HG02870 (cell line): ENCODE data around the gene TPM1.

Experiments
- ATAC-seq: cut with Tn5 transposase; IDR thresholded peaks from one replicate; pipeline ENCODE4 v1.9.1; 2021; ENCODE audit warnings: mild to moderate bottlenecking, moderate library complexity; ENCODE audit not compliant: unreplicated experiment

The TPM1 gene

DNA sequence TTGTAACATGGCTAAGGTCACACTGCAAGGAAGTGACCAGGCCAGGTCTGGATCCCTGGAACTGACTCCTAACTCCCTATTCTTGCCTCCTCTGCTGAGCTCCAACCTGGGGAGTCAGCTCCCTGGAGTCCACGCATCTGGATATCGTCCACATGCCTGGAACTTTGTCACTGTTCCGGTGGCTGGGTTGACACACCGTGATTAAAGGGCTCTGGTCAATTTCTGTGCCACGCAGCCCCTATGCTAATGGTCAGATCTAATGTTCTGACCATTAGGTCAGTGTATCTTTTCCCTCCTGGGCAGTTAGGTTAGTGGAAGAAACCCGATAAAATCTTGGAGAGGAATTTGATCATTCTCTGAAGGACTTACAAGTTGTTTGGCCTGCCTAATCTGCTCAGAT, 1.6 kb upstream of the TPM1 start:
- no peak for ATAC-seq

DNA sequence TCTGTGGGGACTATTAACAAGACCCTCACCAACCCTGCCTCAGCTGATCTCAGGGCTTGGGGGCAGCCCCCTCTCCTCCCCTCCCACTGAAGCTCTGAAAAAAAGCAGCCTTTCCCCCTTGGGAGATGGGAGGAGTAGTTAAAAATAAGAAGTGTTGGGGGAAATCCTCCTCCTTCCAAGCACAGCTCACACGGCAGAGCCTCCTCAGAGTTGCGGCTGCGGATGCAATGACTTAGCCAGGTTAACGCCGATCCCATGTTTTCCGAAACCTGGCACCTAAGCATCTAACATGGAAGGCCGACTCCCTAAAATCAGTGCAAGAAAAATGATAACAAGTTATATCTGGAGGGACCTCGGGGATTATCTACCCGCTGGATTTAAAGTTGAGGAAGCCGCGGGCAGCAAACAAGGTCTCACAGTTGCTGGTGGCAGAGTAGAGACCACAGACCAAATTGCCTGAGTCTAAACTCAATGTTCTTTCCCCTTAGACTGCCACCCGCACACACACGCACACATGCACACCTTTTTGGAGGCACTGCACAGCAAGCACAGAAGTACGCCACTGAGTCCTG, 1.1 kb upstream of the TPM1 start:
- ATAC-seq = no peak

DNA sequence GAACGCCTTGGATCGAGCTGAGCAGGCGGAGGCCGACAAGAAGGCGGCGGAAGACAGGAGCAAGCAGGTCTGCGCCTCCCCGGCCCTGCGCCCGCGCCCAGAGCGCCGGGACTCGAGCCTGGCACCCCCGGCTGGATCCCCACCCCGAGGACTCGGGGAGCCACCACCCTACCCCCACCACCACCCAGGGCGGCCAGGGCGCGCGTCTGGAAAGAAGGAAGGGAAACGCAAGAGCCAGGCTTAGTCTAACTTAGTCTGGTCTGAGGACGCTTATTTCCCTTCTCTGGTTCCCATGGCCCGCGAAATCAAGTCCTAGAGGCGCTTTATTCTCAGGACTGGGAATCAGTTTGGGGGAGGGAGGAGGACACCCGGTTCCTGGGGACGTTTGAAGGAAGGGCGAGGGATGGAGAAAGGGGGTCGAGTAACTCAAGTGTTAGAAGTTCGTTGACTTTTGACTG, 359 bp downstream of the TPM1 start:
- no peak for ATAC-seq

DNA sequence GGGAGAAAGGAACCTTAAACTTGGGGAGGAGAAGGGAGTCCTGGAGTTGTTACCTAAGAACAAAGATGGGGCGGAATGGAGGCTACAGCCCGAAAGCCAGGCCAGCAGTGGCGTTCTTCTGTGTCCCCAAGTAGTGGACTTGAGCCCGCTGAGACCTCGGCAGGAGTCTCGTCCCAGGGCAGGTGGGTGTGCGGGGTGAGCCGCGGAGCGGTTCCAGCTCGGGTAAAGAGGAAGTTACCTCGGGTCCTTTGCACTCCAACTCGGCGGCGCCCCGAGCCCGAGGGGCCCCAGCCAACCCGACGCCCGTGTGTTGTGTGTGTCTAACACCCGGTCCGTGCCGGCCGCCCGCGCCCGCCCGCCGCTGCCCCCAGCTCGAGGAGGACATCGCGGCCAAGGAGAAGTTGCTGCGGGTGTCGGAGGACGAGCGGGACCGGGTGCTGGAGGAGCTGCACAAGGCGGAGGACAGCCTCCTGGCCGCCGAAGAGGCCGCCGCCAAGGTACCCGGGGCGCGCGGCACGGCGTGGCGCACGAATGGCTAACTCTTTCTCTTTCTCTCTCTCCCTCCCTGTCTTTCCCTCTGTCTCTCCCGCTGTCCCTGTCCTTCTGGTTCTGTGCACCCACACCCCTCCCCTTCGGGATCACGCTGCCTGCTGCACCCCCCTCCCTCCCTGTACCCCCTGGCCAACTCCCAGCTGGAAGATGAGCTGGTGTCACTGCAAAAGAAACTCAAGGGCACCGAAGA, 959 bp downstream of the TPM1 start:
- no peak for ATAC-seq

DNA sequence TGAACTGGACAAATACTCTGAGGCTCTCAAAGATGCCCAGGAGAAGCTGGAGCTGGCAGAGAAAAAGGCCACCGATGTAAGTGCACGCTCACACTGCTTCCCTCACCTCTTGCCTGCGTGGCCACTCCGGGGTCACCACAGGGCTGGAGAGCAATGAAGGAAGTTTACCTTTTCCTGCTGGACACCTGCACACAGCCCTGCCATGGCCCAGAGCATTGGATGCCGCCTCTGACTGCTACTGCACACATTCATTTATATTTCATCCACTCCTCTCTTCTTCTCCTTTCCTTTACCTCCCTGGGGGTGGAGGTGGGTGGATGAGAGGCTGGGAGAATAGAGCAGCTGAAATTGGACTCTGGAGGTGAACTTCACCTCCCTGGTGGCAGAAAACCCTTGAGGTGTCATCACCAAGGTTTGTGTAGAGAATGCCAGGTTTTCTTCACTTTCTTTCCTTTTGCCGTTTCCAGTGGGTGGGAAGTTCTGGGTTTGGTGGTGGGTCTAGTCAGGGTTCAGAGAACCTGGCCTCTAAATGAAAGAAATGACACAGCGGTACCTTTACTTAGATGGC, 1.6 kb downstream of the TPM1 start:
- no peak for ATAC-seq

DNA sequence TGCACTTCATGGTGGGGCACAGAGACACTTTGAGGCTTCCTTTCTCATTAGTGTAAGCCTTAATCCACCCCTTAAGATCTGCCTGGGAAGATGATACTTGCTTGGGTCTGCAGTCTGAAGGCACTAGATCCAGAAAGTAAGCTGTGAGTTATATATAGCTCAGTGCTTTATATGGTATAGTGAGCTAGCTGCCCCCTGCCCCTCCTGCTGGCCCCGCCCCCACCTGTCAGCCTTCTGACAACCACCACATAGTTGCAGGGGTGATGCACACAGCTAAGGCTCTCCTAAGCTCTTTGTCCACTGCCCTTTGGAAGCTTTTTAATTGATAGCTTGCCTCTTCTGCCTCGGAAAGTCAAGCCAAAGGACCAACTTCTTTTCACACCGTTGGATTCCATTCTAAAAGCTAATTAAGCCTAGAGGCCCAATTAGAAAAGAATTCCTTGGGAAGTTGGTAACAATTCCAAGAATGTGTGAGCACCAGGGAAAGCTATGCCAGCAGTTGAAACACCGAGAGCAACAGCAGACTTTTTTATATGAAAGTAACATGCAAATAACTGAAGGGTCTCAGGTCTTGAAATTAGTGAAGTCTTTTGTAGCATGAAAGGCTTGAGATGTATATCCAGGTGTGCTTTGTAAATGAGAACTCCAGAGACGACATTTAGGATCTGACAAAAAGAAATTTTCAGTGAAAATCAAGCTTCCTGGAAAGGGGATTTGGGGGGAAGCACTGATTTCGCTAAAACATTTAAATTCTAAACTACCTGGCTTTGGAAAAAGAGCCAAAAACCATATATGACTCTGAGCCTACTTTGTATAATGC, 2.3 kb downstream of the TPM1 start:
- ATAC-seq = no peak

DNA sequence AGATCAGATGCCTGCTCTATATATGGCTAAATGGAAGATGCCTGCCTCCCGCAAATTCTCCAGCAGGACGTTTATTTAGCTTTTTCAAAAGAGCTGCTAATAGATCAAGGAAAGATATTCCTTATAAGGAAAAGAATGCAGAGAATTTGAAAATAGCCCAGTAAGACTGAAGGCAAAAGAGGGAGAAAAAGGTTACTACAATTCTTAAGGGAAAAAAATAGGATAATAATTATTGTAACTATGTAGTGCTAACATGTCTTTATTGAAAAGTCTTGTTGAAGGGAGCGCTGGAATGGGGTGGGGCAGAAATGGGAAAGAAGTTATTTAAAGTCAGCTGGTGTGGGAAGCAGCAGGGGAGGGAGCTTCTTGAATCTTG, 2.9 kb downstream of the TPM1 start:
- ATAC-seq = no peak

DNA sequence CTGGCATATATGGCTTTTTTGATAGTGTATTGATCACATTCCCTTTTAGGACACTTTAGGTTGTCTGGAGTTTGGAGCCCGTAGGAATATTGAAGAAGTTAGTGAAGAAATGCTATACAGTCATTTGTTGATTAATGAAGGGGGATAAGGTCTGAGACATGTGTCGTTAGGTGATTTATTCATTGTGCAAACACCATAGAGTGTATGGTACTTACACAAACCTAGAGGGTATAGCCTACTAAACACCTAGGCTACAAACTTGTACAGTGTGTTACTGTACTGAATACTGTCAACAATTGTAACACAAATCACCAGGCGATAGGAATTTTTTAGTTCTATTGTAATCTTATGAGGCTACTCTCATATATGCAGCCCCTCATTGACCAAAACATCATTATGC, 3.3 kb downstream of the TPM1 start:
- no peak for ATAC-seq

DNA sequence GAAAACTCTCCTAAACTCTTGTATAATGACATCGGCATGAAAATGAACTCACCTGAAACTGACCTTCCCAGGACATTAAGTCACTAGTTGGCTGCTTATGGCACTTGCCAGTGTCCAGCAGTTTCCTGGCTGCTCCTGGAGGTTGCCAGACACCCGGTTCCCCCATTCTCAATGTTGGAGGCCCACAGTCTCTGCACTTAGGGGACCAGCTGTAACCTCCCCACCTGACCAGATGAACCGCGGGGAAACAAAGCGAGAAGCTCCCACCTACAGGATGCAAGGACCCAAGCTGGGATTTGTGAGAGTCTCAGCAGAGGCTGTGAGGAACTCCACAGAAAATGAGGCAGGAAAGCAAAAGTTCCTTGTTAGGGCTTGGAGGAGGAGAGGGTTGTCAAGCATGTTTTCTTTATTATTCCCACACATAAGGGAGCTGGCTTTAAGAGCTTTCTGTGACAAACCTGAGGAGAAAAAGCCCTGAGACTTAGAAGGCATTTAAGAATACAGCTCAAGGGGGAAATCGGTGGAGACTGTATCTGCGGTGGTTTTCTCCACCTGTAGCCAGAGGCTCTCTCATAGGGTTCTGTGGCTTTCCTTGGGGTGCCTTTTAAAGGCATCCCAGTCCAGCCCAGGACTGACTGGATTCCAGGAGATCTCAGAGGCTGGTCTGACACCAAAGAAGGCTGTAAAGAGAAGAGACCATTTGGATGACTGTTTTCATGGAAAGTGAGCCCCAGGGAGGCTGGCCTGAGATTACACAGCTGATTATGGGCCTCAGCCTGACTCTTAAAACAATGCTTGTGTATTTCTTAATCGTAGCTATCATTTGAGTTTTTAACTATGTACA, 4.6 kb downstream of the TPM1 start:
- ATAC-seq = no peak

DNA sequence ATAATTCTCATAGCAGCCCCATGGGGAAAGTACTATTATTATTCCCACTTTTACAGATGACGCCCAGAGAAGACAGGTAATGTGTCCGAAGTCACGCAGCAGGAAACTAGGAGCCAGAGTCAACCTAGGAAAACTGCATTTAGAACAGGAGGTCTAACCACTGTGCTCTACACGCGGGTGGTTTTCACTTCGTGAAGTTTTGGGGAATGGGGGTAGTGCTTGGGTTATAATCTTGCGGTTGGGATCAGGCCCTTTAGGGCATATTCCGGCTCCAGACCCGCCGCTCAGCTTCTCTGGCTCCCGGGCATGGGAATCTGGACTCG, 5.2 kb downstream of the TPM1 start:
- ATAC-seq = no peak

DNA sequence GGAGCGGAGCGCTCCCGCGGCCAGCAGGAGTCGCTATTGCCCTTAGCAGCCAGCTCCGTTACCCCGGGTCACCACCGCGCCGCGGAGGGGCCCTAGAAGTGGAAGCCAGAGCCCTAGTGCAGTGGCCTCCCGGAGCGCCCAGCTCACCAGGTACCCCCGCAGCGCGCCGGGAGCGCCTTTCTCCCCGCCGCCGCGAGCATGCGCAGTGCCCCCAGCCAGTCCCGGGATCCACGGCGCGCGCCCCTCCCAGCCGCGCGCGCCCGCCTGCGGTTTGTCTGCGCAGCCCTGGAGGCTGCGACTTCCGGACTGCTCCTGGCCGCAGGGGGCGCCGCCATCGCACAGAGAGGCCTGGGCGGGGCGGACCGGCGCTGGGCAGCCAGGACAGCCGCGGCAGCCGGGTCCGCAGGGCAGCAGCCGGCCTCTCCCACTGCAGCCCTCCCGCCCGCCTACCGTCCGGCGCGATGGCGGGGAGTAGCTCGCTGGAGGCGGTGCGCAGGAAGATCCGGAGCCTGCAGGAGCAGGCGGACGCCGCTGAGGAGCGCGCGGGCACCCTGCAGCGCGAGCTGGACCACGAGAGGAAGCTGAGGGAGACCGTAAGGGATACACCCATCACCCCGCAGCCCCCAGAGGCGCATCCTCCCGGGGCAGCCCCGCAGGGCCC, 5.7 kb downstream of the TPM1 start:
- ATAC-seq = peak; percentile 84

DNA sequence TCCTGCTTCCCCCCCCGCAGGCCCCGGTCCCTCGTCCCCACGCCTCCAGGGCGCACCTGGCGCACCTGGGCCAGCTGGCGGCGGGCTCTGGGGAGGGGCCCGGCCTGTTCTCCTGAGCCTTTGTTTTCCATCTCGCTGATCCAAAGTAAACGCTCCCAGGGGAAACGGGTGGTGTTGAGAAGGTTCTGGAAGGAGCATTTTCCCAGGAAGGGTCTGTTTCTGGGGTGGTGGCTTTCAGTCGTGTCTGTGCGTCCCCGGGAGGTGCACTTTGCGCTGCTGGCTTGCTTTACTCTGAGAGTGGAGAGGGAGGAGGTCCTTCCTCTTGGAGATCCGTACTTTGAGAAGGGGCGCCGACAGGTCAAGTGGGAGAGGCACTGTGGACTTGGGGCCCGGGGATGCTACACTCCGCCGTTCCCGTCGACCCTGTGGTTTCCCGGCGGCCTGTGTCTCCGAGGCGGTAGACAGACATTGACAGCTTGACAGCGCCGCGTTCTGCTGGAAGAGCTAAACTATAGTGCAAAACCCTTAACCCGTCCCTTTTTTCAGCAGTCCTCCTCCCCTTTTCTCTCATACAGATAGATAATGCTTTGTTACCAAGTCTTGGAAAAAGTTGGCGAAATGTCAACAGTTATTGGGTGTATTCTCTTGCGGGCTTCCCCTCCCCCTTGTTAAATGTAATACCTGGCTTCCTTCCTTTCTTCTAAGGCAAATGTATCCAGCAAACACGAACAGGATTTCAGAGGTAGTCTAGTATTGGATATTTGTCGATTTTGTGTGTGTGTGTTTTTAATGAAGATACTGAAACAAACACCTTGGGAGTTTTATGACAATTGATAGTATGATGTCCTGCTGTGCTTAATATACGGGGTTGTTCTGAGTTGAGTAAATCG, 6.5 kb downstream of the TPM1 start:
- no peak for ATAC-seq

DNA sequence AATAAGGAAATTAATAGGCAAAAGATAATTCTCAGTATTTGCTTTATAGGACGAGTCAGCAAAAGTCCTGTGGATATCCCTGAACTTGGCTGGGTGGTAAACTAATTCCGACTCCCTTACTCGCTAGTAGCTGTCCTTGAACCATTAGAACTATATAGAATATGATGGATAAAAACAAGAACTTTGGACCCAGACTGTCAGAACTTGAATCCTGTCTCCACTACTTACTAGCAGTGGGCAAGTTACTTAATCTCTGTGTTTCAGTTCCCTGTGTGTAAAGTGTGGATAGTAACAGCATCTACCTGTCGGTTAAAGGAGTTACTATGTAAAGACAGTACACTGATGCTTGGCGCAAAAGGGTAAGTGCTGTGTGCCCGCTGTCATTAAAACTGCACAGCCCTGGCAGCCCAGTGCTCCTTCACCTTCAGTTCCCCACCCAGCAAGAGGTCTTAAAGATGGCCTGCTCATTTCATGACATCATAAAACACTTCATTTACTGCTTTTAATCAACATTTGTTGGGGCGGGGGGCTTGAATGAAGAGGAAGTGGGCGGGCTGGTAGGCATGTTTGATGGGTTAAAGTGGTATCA, 7.3 kb downstream of the TPM1 start:
- ATAC-seq = no peak

DNA sequence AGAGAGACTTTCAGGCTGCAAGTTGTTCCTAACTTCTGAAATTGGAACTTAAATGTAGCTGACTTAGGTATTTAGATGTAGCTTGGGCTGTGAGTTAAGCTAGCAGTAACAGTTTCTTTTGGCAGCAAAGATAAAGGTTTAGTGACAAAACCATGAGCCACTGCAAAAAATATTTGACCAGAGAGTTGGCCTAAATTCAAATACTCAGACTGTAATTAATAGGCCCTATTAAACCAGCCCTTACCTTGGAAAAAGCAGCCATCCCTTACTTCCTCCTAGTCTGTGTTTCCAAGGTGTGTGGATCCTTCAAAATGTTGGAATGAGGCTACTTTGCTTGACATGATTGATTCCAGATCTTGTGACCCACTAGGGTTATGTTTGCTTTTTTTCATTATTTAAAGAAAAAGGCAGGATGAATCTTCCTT, 8.2 kb downstream of the TPM1 start:
- ATAC-seq = no peak

DNA sequence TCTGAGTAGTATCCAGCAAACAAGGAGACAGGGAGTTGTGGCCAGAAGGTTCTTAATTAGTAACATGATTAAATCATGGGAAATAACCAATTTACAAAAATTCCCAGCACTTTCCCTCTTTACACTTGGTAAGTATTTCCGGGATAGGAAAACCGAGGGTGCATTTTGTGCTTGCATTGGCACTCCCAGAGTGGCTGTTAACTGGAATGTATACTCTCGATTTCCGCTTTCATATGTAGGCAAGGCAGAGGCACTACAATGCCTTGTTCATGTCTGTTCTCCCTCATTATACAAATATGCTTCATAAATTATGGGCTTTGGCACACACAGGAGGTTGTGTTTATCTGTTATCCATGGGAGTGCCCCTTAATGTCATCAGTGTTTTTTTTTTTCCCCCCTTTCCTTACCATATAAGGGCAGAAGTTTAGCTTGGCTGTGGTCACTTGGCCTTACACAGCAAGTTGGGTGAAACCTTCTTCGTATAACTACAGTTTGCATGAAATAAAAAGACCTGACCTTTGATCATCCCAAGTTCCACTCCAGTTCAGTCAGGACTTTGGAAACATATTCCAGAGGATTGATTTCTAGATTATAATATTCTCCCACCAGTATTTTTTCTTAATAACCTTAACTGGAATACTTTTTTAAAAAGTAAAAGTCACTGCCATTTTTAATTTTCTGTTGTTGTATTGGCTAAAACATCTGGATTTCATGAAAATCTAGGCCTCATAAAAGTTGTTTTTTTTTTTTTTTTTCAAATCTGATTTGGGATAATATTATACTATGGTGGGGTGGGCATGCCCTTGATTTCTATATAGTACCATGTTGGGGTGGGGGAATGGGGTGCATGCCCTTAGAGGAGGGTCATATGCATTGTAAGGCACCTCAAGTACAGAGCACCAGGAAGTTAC, 8.9 kb downstream of the TPM1 start:
- no peak for ATAC-seq

DNA sequence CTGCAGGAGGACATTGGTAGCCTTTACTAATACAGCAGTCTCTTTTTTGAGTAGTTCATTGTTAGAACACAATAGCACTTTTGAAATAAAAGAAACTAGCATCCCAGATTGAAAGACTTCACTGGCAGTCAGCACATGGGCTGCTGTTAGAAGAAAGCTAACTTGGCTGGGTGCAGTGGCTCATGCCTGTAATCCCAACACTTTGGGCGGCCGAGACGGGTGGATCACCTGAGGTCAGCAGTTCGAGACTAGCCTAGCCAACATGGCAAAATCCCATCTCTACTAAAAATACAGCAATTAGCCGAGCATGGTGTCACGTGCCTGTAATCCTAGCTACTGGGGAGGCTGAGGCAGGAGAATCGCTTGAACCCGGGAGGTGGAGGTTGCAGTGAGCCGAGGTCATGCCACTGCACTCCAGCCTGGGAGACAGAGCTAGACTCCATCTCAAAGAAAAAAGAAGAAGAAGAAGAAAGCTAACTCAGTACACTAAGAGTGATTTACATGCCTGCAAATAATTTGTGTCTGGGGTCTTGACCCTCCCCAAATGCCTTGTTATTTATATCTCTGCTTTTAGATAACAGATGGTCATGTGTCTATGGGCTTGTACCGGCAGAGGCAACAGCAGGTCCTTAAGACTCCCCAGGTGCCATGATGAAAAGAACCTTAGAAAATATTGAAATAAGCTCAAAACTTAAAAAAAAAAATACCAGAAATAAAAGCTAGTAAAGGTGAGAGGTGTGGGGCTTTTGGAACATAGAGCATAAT, 9.7 kb downstream of the TPM1 start:
- no peak for ATAC-seq

DNA sequence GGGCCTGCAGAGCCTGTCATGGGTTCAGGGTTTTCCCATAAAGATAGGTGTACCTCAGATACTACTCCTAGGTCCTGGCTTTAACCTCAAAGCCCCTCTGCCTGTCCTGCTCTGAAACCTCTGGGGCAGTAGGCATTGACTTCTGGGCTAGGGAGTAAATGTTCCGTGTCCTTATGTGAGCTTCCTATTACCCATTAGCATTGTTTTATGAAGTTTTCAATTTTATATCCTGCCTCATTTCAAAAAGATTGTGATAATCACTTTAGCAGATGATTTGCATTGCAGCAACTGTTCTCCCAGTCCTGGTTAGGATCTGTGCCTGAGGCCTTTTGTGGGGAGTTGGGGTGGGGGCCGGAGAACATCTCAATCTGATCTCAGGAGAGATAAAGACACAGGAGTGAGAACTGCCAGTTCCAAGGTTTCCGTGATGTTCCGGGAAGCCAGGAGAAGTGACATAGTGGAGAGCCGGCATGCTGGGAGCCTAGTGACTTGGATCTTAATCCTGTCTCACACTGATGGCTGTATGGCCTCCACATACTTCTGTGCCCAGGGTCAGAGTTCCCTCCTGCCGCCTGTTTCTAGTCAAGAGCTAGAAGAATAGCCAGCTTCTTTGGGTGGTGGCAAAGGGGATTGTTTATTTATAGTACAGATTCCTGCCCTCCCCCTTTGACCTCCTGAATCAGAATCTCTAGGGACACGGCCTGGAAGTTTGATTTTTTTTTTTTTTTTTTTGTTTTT, 10.6 kb downstream of the TPM1 start:
- no peak for ATAC-seq
